Measurements from ENCODE around the gene CAPN3.
A peak's percentile ranks its signal among the peaks of the same experiment; 100 is the strongest.

CAPN3 gene

DNA sequence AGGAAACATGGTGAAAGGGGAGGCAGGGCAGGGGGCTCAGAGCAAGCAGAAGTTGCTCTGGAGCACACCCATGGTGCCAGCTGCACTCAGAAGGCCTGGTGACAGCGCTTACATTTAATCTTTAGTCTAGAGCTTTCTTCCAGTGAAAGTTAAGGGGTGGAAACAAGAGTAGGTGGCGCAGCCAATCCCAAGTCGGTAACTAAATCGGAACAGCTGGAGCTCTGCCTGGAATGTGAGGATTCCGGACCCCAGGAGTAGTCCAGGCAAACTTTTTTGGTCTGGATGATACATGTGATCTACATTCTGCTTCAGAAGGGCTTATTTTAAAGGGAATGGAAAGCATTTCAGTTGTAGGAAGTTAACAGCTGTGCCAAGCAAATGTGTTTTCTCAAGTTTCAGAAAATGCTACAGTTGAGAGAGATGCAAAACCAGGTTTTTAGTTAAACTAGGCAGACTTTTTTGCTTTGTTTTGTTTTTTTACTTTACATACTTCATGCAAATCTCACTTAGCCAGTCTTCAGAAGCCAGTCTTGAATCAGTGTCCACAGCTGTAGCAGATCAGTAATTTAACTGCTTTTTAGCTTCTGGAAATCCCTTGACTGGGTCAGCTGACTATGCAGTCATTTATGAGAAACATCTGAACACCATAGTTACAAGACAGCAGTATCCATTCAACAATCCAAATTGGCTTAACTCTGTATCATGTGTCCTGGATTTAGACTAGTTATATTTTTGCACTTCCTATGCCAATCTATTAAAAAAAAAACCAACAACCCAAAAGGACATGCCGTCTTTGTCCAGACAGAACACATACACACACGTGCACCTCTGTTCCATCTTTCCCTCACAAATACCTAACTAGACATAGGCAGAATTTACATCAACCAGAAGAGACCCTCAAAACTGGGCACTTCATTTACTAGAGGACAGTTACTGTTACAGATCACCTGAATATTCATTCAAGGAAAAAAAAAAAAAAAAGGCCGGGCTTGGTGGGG is 98.4 kb downstream of the CAPN3 start:
- peak; percentile 93 for DNase-seq

DNA sequence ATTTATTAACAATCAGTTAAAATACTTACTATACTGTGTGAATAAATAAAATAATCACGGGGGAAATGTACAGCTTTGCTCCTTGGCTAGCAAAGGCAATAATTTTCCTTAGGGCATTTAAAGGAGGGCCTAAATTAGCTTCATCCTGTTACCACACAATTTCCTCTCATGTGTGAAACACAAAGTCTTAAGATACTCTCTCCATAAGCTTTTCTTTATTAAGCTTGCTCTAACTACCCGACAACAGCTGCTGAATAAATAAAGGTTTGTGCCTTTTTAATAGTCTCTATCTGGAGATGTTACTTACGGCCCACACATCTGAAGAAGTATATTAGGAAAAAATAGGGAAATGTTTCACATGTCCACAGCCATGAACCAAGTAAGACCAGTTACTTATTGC is 102.0 kb downstream of the CAPN3 start:
- DNase-seq = no peak

Data from islet precursor cell (in vitro differentiated cells).